SU-DHL-6 (cell line): ENCODE measurements around the gene EXOC4.

Experiments
- H2AFZ ChIP-seq: fragments of 200-600 bp; sonication (generic); 2 replicates; pipeline ENCODE4 v1.6.1; 2014; ENCODE audit warnings: low read depth, mild to moderate bottlenecking, moderate library complexity, mixed read lengths, antibody characterized with exemption, low read length; ENCODE audit not compliant: severe bottlenecking
- H3F3A ChIP-seq: fragments of 200-600 bp; shearing (Covaris generic); 2 replicates; pipeline ENCODE4 v1.6.0; 2016; ENCODE audit warnings: antibody characterized with exemption, mild to moderate bottlenecking; ENCODE audit not compliant: insufficient read depth
- H3K27ac ChIP-seq: fragments of 200-600 bp; sonication (generic); 2 replicates; pipeline ENCODE4 v1.5.1; 2016; ENCODE audit warnings: low read depth, mild to moderate bottlenecking, low read length, moderate library complexity, mixed read lengths
- H3K27me3 ChIP-seq: fragments of 200-600 bp; sonication (generic), shearing (Covaris generic); 2 replicates; pipeline ENCODE4 v1.6.0; 2014; ENCODE audit warnings: mild to moderate bottlenecking, low read length
- H3K36me3 ChIP-seq: fragments of 200-600 bp; sonication (generic); 2 replicates; pipeline ENCODE4 v1.6.1; 2014; ENCODE audit warnings: mild to moderate bottlenecking, low read length, mixed read lengths
- H3K4me2 ChIP-seq: fragments of 300-600, 200-600 bp; shearing (Covaris generic), sonication (generic); 2 replicates; pipeline ENCODE4 v1.6.0; 2014; ENCODE audit warnings: low read length, low read depth, mild to moderate bottlenecking; ENCODE audit not compliant: poor library complexity, severe bottlenecking
- H3K4me3 ChIP-seq: fragments of 200-600 bp; sonication (generic); 2 replicates; pipeline ENCODE4 v1.5.1; 2014; ENCODE audit warnings: antibody characterized with exemption, low read length, mild to moderate bottlenecking, mixed read lengths; ENCODE audit not compliant: insufficient read depth, poor library complexity, severe bottlenecking
- H3K79me2 ChIP-seq: fragments of 200-600 bp; sonication (generic); 2 replicates; pipeline ENCODE4 v1.6.1; 2014; ENCODE audit warnings: mild to moderate bottlenecking, low read length, moderate library complexity; ENCODE audit not compliant: insufficient read depth
- H3K9ac ChIP-seq: fragments of 200-600 bp; sonication (generic); 2 replicates; pipeline ENCODE4 v1.7.0; 2014; ENCODE audit warnings: mild to moderate bottlenecking, low read length
- H3K9me2 ChIP-seq: fragments of 200-600 bp; sonication (generic); replicated peaks from 2 replicates; pipeline ENCODE4 v1.6.1; 2014; ENCODE audit warnings: low read length; ENCODE audit not compliant: insufficient read depth
- H3K9me3 ChIP-seq: fragments of 200-600 bp; sonication (generic); 2 replicates; pipeline ENCODE4 v1.6.1; 2014; ENCODE audit warnings: low read length, mixed read lengths; ENCODE audit not compliant: insufficient read depth
- H4K20me1 ChIP-seq: fragments of 200-600 bp; sonication (generic); 2 replicates; pipeline ENCODE4 v1.6.1; 2014; ENCODE audit warnings: low read depth, mild to moderate bottlenecking, antibody characterized with exemption, low read length, moderate library complexity, mixed read lengths
- CTCF ChIP-seq: fragments of 200-600 bp; sonication (generic); IDR thresholded peaks from one replicate; pipeline ENCODE4 v1.5.1; 2017; ENCODE audit warnings: antibody characterized with exemption, mild to moderate bottlenecking, low read length, moderate library complexity; ENCODE audit not compliant: insufficient read depth, poor library complexity, severe bottlenecking
- EZH2phosphoT487 ChIP-seq: fragments of 200-600 bp; sonication (generic), shearing (Covaris generic); conservative IDR thresholded peaks from 2 replicates; pipeline ENCODE4 v1.6.1; 2018; ENCODE audit warnings: mild to moderate bottlenecking, antibody characterized with exemption, low read length, moderate library complexity, mixed read lengths

The EXOC4 gene

GRCh38 chr7:133931053-133931452, 678.2 kb downstream of the EXOC4 start:
- Histone ChIP-seq H4K20me1 (no peaks in the 10 kb centered on the region), H2AFZ (no peak overlapping the region), H3K27ac (no peak overlapping the region)

DNA sequence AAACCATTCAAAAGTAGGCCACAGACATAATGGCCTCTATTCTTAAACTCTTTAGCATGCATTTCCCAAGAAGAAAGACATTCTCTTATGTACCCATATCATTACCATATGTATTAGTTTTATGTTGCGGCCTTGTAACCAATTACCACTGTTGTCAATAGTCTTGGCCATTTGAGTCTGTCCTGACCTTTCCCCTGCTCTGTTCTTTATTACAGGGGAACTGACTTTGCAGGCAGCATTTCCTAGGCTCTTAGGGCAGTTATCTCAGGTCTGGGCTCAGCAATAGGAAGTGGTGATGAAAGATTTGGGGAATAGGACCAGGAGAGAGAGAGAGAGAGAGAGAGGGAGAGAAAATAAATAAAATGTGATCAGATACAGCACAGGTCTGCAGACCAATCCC, 679.7 kb downstream of the EXOC4 start:
- H3K27me3 ChIP-seq, result no peaks in the 10 kb centered on the region
- no peak overlapping the region for H3K27ac ChIP-seq
- no peak for TF ChIP-seq EZH2phosphoT487
- H3K9me3 ChIP-seq, result no peaks in the 10 kb centered on the region
- no peaks in the 10 kb centered on the region for H3F3A ChIP-seq
- H3K36me3 ChIP-seq, result no peaks in the 10 kb centered on the region
- H3K9ac ChIP-seq, result no peak overlapping the region
- no peaks in the 10 kb centered on the region for H4K20me1 ChIP-seq
- H2AFZ ChIP-seq, result no peak overlapping the region
- no peaks in the 10 kb centered on the region for H3K79me2 ChIP-seq
- no peaks in the 10 kb centered on the region for H3K9me2 ChIP-seq
- no peak overlapping the region for H3K4me2 ChIP-seq
- H3K4me3 ChIP-seq, result no peak overlapping the region

More at GRCh38 chr7:133931053-133931452, 678.2 kb downstream of the EXOC4 start:
- Histone ChIP-seq H3K4me3 (no peak overlapping the region), H3K9me3 (no peaks in the 10 kb centered on the region), H3K9ac (no peak overlapping the region), H3K36me3 (no peaks in the 10 kb centered on the region), H3K27me3 (no peaks in the 10 kb centered on the region), H3K4me2 (no peak overlapping the region), H3K79me2 (no peaks in the 10 kb centered on the region), H3K9me2 (no peaks in the 10 kb centered on the region), H3F3A (no peaks in the 10 kb centered on the region)
- no peak for TF ChIP-seq CTCF
- no peak for TF ChIP-seq EZH2phosphoT487

- H3K27ac ChIP-seq, result no peak overlapping the region
- no peak for TF ChIP-seq EZH2phosphoT487
- TF ChIP-seq CTCF, result no peak
- no peaks in the 10 kb centered on the region for H3K9me2 ChIP-seq
- no peaks in the 10 kb centered on the region for H4K20me1 ChIP-seq
- no peak overlapping the region for H3K4me2 ChIP-seq
- H3K9ac ChIP-seq, result no peak overlapping the region
- no peak overlapping the region for H2AFZ ChIP-seq
- H3K9me3 ChIP-seq, result no peaks in the 10 kb centered on the region
- no peak overlapping the region for H3K4me3 ChIP-seq
- H3K79me2 ChIP-seq, result no peaks in the 10 kb centered on the region
- no peaks in the 10 kb centered on the region for H3K27me3 ChIP-seq
- no peaks in the 10 kb centered on the region for H3F3A ChIP-seq
- H3K36me3 ChIP-seq, result no peaks in the 10 kb centered on the region
Observed at GRCh38 chr7:133934262-133934976, 681.5 kb downstream of the EXOC4 start.

GRCh38 chr7:133934977-133935330, 682.1 kb downstream of the EXOC4 start:
- Histone ChIP-seq H3K9me2 (no peaks in the 10 kb centered on the region), H3K27ac (no peak overlapping the region), H4K20me1 (no peaks in the 10 kb centered on the region), H3K4me2 (no peak overlapping the region), H2AFZ (no peak overlapping the region), H3F3A (no peaks in the 10 kb centered on the region), H3K79me2 (no peaks in the 10 kb centered on the region), H3K4me3 (no peak overlapping the region), H3K27me3 (no peaks in the 10 kb centered on the region), H3K9me3 (no peaks in the 10 kb centered on the region), H3K36me3 (no peaks in the 10 kb centered on the region), H3K9ac (no peak overlapping the region)
- TF ChIP-seq CTCF (no peak), EZH2phosphoT487 (no peak)
